Measurements from ENCODE around the gene MVP. TPM values are rescaled to one million over a fixed set of nuclear protein-coding genes. Genes with fewer than 3 reads are reported as not detected.
"Not testable (repeated sequence)": the region's sequence is repeated elsewhere in the genome, so short reads cannot be mapped to it uniquely, and the experiment has no call there.

The MVP gene
- 54.0 TPM for total RNA-seq

GRCh38 chr16:29820271-29820701 lies at the start of gene MVP:
Gene MVP, plus strand, starts transcription at chr16:29820462. Its CDS starts 10,088 bp downstream, at chr16:29830550.
- DNase-seq = peak; percentile 82

GRCh38 chr16:29772330-29772729 lies 47.9 kb upstream of the MVP start:
- DNase-seq = not testable (repeated sequence)

DNA sequence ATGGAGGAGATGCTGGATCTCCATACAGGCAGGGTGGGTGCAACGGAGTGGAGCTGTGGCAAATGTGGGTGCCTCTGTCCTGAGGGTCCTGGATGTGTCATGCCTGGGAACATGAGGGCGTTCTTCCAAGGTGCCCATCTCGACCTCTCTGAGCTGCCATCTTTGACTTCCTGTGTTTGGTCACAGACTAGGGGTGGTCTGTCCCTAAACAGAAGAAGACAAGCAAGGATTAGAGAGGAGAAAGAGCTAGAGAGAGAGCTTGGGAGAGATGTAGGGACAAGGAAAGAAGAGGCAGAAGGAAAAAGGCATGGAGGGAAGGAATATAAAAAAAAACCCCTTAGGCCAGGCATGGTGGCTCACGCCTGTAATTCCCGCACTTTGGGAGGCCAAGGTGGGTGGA lies 45.5 kb upstream of the MVP start:
- DNase-seq = no peak

- no peak for DNase-seq
Measured at GRCh38 chr16:29775742-29776408, 44.4 kb upstream of the MVP start.

- no peak for DNase-seq
Measured at GRCh38 chr16:29777576-29778350, 42.5 kb upstream of the MVP start, which contains the start of gene ZG16. Gene ZG16, plus strand, starts transcription at chr16:29778256. Its CDS starts 1,011 bp downstream, at chr16:29779267.

- peak; percentile 37 for DNase-seq
Measured at GRCh38 chr16:29779474-29779873, 40.8 kb upstream of the MVP start.

DNA sequence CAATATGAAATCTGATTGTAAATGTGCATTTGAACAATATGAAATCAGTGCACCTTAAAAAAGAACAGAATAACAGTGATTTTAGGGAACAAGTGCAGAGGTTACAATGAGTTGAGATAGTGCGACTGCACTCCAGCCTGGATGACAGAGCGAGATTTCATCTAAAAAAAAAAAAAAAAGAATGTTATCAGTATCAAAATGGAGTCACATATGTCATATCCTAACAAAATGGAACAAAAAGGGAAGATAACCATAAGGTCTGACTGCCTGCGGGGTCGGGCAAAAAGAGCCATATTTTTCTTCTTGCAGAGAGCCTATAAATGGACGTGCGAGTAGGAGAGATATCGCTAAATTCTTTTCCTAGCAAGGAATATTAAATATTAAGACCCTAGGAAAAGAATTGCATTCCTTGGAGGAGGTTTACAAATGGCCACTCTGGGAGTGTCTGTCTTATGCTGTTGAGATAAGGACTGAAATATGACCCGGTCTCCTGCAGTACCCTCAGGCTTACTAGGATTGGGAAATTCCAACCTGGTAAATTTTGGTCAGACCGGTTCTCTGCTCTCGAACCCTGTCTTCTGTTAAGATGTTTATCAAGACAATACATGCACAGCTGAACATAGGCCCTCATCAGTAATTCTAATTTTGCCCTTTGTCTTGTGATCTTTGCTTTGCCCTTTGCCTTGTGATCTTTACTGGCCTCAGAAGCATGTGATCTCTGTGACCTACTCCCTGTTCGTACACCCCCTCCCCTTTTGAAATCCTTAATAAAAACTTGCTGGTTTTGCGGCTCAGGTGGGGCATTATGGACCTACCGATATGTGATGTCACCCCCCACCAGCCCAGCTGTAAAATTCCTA lies 36.9 kb upstream of the MVP start:
- not testable (repeated sequence) for DNase-seq

GRCh38 chr16:29784157-29784556 lies 36.1 kb upstream of the MVP start:
- DNase-seq = no peak

- peak; percentile 69 for DNase-seq
Measured at GRCh38 chr16:29784901-29785500, 35.3 kb upstream of the MVP start.

GRCh38 chr16:29787155-29787554 lies 33.1 kb upstream of the MVP start:
- not testable (repeated sequence) for DNase-seq

DNA sequence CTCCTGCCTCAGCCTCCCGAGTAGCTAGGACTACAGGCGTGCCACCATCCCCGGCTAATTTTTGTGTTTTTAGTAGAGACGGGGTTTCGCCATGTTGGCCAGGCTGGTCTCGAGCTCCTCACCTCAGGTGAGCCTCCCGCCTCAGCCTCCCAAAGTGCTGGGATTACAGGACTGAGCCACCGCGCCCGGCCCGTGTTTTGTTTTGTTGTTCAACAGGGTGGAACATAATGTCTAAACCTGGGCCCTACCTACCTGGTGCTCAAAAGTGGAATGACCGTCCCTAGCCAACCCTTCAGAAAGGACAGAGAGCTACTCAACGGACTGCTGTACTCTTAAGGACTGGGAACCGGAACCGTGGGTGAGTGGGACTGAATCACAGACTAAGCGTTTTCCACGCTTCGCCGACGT lies 30.5 kb upstream of the MVP start:
- no peak for DNase-seq

GRCh38 chr16:29790183-29790948 lies 29.9 kb upstream of the MVP start, which contains the start of gene KIF22:
Gene KIF22, plus strand, starts transcription at chr16:29790751. Its CDS starts 9 bp downstream, at chr16:29790760.
- DNase-seq = peak; percentile 100

DNA sequence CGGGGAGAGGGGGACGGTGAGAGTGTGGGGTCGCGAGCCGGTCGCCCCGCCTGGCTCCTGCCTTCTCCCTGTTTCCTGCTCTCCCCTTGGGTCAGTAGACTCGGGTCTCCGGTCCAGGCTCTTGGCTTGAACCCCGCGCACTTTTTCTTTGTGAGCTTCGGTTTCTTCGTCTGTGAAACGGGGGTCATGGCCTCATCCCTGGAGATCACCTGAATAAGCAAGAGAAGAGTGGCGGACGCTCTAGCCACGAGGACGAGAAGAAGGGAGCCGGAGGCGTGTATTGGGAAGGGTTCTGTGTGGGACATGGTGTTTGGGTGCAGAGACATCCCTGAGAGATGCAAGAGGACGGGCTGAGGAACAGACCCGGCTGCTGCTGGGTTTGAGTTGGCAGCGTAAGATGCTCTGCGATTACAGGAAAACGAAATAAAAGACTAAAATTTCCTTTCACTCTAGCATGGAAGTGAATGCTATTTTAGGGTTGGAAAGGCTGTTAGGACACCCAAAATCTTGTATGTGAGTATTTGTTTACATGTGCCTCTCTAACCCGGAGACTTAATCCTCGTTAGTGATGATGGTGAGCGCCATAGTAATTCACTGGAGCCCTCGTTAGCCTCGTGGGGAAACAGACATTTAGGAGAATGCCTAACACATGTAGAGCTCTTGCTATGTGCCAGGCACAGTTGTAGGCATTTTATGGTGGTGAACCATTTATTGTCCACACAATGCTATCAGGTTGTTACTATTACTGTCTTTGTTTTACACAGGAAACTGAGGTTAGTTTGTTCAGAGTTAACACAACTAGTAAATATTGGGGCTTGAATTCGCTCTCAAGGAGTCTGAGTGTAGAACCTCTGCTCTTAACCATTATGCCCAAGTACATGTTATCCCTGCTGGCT lies 29.1 kb upstream of the MVP start:
- no peak for DNase-seq

DNA sequence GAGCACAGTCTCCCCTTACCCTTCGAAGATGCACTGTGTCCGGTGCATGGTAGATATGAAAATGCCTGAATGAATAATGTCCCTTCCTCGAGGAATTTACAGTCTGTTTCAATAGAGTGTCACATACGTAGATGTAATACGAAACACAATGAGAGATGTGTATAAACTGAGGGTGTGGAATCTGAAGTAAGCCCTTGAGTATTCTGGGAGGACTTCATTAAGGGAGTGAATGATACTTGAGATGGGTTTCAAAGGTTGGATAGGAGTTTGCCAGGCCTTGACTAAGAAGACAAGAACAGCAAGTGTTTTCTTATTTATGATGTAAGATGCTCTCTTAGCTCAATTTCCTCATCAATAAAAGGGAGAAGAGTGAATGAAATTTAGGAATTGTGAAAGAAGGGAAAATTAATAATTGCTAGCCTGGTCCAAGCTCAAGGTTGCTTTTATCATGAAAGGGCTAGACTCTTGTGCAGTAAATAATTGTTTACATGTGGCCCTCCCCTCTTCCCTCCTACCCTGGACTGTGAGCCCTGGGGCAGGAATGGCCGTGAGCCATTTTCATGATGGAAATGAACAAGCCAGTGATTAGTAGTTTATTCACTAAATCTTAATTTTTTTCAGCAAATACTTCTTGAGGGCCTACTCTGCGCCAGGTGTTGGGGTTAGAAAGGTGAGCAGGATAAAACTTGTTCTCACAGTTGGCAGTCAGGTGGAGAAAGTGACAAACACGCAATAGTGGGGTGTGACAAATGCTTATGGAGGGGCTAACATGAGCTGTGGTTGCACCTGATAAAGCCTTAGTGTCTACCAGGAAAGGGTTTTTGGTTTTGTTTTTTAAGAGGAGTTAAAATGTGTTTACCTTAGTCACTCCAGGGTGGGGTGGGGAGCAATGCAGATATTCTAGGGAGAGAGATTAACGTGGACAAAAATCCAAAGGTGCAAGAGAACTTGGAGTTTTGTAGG lies 28.1 kb upstream of the MVP start:
- no peak for DNase-seq

- not testable (repeated sequence) for DNase-seq
Measured at GRCh38 chr16:29793153-29793552, 27.1 kb upstream of the MVP start.

DNA sequence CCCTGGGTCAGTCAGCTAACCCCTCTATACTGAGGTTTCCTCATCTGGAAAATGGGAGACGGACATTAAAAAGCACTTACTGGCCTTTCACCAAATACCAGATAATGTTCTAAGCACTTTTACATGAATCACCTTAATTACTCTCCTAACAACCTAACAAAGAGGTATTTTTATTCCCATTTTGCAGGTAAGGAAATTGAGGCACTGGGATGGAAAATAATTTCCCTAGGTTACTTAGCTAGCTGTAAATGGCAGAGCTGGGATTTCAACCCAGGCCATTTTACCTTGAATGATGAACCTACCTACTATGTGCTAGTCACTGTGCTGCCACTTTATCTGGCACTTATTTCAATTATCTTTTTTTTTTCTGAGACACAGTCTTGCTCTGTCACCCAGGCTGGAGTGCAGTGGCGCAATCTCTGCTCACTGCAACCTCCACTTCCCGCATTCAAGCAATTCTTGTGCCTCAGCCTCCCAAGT lies 26.0 kb upstream of the MVP start:
- no peak for DNase-seq

DNA sequence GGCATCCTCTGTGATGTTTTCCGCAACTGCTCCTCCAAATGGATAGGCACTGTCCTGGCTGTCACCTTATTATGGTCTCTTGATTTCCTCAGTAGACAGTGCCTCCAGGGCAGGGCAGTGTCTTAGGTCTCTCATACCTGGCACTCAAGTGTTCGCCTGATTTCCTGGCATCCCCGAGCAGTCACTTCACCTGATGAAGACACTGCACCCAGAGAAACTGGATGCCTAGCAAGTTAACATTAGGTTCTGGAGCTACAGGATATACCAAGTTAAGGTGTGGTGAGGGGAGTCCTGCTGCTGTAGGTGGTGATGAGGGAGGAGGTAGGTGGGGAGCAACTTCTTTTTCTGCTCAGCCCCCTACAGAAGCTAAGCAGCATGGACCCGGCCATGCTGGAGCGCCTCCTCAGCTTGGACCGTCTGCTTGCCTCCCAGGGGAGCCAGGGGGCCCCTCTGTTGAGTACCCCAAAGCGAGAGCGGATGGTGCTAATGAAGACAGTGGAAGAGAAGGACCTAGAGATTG lies 17.8 kb upstream of the MVP start:
- DNase-seq = no peak

DNA sequence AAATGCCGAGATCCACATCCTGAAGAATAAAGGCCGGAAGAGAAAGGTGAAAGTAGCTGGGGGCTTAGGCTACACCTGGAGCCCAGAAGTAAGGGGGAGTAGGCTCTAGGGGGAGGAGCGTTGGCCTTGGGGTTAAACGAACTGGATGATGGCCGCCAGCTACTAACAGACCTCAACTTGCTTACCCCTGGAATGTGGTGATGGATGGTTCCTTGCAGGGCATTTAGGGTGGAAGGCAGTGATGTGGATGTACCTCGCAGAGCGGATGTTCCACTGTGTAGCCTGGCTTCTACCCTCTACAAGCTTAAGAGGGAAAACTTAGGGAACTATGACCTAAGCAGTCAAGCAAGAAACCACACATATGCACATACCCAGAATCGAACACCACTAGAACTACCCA lies 16.2 kb upstream of the MVP start:
- no peak for DNase-seq
